ENCODE measurements around the gene TBX5.

TBX5 gene

GRCh38 chr12:114405519-114406271, at the start of gene TBX5:
TBX5 (minus strand) TSS chr12:114406144; CDS start chr12:114403898, 2,246 bp downstream.
- no peak for DNase-seq

GRCh38 chr12:114451657-114452056, 45.7 kb upstream of the TBX5 start:
- no peak for DNase-seq

DNA sequence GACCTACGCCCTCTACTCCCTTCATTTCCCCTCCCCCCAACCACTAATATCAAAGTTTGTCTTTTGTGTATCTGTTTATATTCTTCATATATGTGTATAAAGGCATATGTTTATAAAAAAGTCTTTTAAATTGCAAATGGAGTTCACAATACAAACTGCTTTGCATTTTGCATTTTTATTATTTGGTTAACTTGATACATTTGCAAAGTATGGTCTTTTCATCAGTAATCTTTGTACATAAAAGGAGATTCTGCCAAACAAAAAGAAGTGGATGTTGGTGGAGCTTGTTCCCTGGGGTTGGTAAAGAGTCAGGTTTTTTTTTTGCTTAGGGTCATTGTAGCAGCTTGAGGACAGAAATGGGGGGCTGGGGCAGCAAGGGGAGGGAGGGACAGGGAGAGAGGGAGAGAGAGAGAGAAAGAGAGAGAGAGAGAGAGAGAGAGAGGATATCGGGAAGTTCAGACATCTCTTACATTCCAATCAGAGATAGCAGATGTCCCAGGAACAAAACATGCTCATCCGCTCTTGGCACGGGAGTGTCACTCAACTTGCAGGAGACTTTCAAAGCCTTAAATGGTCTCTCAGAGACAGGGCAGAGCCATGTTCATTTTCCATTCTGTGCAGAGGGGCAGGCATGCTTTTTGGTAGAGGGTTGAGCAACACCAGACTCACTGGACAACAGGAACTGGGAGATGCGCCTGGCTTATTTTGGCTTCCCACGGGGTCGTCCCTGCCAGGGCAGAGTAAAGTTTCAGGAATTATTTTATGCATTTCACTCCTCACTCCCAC, 44.8 kb upstream of the TBX5 start:
- no peak for DNase-seq

DNA sequence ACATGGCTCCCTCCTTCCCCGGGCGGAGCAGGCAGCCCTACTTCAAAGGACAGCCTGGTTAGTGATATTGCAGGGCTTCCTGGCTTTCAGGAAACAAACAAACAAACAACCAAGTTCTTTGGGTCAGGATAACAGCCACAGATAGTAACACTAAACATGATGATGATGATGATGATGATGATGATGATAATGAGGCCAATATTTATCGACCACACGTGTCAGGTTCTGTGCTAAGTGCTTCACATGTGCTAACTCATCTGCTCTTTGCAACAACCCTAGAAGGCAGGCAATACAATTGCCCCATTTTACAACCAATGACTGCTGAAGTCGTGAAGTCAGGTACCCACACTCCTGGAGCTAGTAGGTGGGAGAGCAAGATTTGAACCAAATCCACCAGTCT, 44.1 kb upstream of the TBX5 start:
- DNase-seq = no peak

GRCh38 chr12:114448618-114448933, 42.6 kb upstream of the TBX5 start:
- DNase-seq = no peak

DNA sequence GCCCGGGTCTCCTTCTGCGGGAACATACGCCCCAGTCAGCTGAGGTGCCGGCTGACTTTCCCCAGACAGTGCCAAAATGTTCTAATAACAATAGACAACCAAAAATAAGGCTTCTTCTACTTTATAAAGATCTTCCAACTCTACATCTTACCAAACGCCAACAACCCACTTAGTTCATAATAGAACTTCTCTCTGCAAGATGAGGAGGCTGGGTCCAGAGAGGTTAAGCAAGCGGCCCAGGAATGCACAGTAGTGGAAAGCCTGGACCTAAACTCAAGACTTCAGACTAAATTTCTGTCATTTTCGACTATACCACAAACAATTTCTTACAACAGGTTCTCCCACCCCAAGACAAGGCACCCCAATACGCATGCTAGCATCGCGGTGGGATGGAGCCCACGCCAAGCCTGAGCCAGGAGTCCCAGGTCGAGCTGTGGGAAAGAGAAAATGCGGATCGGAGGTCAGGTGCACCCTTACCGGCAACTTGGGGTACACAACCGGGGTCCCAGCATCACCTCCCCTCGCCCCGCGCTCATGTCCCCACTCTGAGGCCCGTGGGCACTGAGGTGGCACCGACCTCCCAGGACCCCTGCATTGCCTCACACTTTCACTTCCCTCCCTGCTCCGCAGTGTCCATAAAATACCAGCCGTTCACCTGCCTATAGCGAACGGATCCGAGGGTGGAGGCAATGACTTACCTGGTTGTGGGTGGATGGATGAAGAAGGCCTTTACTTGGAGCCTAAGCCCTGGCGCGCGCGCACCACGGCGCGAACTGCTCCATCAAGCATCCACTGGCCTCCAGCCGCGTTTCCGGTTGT, 42.1 kb upstream of the TBX5 start:
- DNase-seq = no peak

DNA sequence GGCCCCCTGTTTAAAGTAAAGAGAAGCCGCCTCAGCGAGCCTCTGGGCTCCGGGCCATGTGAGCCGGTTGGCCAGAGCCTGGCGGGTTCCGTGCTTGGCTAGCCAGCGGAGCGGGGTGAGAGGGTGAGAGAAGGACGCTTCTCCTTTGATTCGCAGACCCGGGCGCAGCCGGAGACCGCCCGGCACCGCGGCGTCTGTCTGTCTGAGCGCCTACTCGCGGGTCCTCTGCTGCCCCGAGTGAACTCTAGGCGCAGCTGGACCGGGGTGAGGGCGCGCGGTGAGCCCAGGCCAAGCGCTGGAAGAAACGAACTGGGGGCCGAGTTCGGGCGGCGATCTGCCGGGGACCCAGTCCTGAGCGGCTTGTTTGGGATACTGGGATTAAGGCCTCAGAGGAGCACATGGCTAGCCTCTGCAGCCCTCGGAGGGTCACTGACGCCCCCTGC, 41.4 kb upstream of the TBX5 start:
- DNase-seq = no peak

- DNase-seq = no peak
These were observed 39.7 kb upstream of the TBX5 start for GRCh38 chr12:114445401-114446323.

DNA sequence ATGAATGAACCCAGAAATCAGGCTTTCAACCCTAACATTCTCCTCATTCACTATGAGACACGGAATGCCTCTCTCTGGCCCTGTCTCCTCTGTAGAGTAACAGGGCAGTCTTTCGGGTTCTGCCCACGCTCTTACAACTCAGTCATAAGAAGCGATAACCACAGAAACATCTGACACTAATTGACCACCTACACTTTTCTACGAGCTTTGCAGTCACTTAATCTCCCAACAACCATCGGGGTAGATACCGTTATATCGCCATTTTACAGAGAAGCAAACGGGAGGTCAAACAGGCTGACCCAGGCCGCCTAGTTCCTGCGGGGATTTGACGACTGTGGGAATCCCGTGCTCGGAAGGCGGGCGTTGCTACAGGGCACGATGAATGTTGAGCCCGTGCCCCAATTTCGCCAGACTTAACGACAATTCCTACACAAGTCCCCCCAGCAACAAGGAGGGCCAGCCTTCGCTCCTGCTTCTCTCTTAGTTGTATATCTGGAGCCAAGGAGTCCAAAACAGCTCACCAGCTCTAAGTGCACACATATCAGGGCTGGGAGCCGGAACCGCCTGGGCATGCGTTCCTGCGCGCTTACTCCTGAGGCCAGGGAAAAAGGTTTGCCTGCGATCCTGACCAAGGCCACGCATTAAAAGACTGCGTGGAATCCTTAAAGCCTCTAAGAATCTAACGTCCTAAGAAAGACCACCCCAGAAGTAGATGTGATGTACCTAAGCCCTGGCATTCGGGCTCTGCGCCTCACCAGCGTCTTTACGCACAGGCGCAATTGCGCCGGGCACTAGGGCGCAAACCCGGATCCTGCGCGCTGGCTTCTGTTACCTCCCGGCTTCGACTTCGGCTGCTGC, 38.7 kb upstream of the TBX5 start:
- no peak for DNase-seq

- DNase-seq = no peak
These were observed 37.9 kb upstream of the TBX5 start for GRCh38 chr12:114443607-114444421.

GRCh38 chr12:114442578-114442977, 36.6 kb upstream of the TBX5 start:
- no peak for DNase-seq

DNA sequence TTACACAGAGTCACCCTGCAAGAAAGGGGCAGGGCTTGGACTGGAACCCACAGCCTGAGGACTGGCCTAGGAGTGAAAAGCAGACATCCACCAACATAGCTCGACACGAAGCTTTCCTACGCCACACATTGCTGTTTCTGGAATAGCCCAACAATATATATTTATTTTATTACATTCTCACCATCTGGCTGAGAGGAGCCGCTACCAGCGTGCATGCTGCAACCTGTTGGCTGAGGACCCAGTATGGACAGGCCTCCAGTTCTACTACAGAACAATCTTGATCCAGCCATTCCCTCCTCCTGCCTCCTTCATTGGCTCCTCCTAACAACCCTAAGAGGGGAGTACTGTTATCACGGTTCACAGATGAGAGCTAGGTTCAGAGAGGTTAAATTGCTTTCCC, 35.6 kb upstream of the TBX5 start:
- DNase-seq = no peak

DNA sequence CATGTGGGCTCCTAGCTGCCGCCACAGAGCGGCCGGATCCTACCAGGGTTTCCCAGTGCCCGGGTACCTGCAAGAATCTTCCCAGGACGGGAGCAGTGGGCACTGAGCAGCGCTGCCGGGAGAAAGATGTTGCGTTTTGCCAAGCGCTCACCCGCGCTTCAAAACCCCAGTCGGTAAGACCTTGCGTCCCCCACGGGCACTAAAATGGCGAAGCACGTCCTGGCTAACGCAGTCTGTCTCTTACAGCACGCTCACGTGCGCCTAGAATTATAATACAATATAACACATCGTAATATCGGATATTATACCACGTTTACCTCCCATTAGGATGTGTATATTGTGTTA, 35.1 kb upstream of the TBX5 start:
- no peak for DNase-seq

- no peak for DNase-seq
These were observed 34.5 kb upstream of the TBX5 start for GRCh38 chr12:114440270-114441038.

- no peak for DNase-seq
These were observed 33.9 kb upstream of the TBX5 start for GRCh38 chr12:114439817-114440216.

- DNase-seq = no peak
These were observed 33.3 kb upstream of the TBX5 start for GRCh38 chr12:114439261-114439683.

DNA sequence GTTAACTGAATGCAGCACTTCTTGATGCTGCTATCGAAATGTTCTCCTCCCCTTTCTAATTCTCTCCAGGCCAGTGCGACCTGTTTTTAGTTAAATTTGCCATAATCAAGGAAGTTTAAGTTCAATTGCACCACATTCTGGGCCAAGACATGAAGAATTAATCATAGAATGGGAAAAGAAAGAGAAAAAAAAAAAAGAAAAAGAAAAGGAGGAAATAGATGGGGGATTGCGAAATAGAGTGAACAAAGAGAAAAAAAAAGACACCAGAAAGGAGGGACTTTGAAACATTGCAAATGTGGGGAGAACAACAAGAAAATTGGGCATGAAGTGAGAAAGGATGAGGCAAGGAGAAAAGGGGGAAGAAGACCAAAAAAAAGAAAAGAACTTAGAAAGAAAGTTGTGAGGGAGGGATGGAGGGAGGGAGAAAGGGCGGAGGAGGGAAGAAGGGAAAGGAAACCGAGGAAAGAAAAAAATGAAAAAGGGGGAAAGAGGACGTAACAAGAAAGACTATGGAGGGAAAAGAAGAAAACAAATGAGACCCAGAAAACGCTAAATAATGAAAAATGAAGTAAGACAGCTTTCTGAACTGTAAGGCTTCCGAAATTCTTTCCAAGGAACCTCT, 32.8 kb upstream of the TBX5 start:
- no peak for DNase-seq

DNA sequence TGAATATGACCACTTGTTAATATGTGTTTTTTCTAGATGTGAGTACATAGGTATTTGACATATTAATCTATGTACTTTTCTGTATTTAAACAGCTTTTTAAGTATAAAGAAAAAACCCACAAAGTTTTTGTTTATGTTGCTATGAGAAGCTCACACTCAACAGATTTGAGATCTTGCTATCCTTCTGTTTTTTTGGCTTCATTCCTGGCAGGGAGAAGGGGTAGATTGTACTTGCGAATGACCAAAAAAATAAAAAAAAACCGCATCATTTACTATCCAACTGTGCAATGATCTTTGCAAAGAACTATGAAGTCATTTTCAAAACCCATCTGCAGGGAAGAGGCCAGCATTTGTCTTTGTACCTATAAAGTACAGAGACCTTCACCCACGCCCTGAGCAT, 28.4 kb upstream of the TBX5 start:
- DNase-seq = no peak

- DNase-seq = no peak
These were observed 26.0 kb upstream of the TBX5 start for GRCh38 chr12:114431902-114432301.

Measured in suppressor macrophage treated with lipopolysaccharide for 4 hours (primary cell).